A673 (cell line): ENCODE data around the gene INCA1.

Experiments
- EZH2 ChIP-seq: fragments of 200-600 bp; sonication (generic); IDR thresholded peaks from 2 replicates; pipeline ENCODE4 v1.6.1; 2017; ENCODE audit warnings: borderline replicate concordance, low read depth, mild to moderate bottlenecking, mixed read lengths, antibody characterized with exemption, low read length; ENCODE audit not compliant: poor library complexity, severe bottlenecking
- TF ChIP-seq, protein P1 (sequence below): fragments of 300-800, 200-600 bp; sonication (generic); conservative IDR thresholded peaks from 2 replicates; pipeline ENCODE4 v1.5.1; 2017; ENCODE audit warnings: low read depth, mild to moderate bottlenecking, antibody characterized with exemption, low read length, moderate library complexity, mixed read lengths

DNA sequence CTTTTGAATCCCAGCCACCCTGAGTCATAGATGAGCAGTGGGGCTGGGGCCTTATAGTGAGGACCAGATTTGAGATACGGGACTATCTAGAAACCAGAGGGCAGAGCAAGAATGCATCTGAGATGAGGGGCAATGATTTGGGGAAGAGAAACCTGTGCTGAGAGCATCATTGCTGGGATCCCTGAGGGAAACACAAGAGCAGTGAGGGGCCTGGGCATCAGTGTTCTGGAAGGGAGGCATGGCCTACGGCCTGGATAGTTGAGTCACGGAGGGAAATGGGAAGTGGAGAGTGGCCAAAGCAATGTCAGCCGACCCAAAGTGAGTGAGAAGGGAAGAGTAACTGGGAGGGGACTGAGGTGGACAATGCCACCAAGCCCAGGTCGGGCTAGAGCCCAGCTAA lies 15.0 kb downstream of the INCA1 start:
- TF ChIP-seq, protein P1, sequence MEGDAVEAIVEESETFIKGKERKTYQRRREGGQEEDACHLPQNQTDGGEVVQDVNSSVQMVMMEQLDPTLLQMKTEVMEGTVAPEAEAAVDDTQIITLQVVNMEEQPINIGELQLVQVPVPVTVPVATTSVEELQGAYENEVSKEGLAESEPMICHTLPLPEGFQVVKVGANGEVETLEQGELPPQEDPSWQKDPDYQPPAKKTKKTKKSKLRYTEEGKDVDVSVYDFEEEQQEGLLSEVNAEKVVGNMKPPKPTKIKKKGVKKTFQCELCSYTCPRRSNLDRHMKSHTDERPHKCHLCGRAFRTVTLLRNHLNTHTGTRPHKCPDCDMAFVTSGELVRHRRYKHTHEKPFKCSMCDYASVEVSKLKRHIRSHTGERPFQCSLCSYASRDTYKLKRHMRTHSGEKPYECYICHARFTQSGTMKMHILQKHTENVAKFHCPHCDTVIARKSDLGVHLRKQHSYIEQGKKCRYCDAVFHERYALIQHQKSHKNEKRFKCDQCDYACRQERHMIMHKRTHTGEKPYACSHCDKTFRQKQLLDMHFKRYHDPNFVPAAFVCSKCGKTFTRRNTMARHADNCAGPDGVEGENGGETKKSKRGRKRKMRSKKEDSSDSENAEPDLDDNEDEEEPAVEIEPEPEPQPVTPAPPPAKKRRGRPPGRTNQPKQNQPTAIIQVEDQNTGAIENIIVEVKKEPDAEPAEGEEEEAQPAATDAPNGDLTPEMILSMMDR, result no peak
- no peak for TF ChIP-seq EZH2
